ENCODE results near the gene CD22. TPM values are rescaled to one million over a fixed set of nuclear protein-coding genes. Genes with fewer than 3 reads are reported as not detected.
"Not testable (repeated sequence)": the region's sequence is repeated elsewhere in the genome, so short reads cannot be mapped to it uniquely, and the experiment has no call there.

Gene CD22
- total RNA-seq, 2 donors from 2014 or later: 3.7 to 5.6 TPM

- intact Hi-C loops (cut with DNase I): no loop called here
- DNase-seq (ENCODE audit: low spot score): no peak
Measured at GRCh38 chr19:35370722-35371121, 41.7 kb downstream of the CD22 start, which contains the start of gene GPR42. TSS of gene GPR42 (plus strand) at chr19:35371068. CDS start at chr19:35371360, 292 bp downstream.

- DNase-seq (ENCODE audit: low spot score): no peak
- intact Hi-C loops (cut with DNase I): no loop called here
Measured at GRCh38 chr19:35373492-35373891, 44.5 kb downstream of the CD22 start.

GRCh38 chr19:35374031-35374430 lies 45.0 kb downstream of the CD22 start:
- intact Hi-C loops (cut with DNase I); DNase-seq (ENCODE audit: low spot score): not testable (repeated sequence)

DNA sequence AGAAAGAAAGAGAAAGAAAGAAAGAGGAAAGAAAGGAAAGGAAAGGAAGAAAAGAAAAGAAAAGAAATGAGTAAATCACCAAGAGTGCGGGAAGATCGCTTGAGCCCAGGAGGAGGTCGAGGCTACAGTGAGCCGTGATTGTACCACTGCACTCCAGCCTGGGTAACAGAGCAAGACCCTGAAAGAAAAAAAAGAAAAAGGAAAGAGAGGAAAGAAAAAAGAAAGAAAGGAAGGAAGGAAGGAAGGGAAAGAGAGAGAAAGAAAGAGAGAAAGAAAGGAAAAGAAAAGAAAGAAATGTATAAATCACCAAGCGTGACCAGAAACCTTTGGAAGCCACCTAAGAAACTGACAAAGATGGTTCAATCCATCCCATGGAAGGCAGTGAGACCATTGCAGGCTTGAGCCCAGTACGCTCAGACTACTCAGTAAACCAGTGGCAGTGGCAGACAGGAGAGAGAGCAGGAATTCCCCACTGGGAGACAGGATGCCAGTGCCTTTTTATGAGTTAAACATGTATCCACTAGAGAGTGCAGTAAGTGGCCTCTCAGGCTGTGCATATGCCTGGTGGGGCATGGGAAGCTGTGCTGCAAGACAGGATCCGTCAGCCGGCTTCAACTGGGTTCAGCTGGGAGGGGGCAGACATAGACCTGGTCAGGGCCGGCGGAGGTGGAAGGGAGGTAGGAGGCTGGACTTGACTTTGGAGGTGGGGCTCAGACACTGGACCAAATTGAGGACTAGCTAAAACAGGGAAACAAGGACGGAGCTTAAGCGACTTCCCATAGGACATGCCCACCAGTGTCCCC lies 46.7 kb downstream of the CD22 start:
- intact Hi-C loops (cut with DNase I): no loop called here
- no peak for DNase-seq (ENCODE audit: low spot score)

DNA sequence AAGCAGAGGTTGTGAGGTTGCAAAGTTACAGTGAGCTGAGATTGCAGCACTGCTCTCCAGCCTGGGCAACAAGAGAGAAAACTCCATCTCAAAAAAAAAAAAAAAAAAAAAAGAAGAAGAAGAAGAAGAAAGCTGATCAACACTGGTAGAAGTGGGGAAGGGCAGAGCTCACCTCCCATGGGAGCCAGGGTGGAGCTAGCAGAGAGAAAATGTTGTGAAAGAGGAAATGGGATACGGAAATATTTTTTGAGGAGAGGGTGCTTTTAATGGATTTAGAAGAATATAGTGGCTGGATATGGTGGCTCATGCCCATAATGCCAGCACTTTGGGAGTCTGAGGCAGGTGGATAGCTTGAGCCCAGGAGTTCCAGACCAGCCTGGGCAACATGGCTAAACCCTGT lies 48.7 kb downstream of the CD22 start:
- no peak for DNase-seq (ENCODE audit: low spot score)
- intact Hi-C loops (cut with DNase I): no loop called here

- no peak for DNase-seq (ENCODE audit: low spot score)
- intact Hi-C loops (cut with DNase I): no loop called here
Measured at GRCh38 chr19:35378356-35378755, 49.4 kb downstream of the CD22 start.

DNA sequence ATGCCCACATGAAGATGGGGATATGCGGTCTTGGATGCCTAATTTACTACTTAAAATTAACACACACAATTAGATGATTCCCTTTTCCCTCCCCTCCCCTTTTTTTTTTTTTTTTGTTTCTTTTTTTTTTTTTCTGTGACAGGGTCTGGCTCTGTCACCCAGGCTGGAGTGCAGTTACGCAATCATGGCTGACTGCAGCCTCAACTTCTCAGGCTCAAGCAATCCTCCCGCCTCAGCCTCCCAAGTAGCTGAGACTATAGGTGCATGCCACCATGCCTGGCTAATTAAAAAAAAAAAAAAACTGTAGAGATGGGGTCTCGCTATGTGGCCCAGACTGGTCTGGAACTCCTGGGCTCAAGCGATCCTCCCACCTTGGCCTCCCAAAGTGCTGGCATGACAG lies 50.6 kb downstream of the CD22 start:
- DNase-seq (ENCODE audit: low spot score); intact Hi-C loops (cut with DNase I): not testable (repeated sequence)

DNA sequence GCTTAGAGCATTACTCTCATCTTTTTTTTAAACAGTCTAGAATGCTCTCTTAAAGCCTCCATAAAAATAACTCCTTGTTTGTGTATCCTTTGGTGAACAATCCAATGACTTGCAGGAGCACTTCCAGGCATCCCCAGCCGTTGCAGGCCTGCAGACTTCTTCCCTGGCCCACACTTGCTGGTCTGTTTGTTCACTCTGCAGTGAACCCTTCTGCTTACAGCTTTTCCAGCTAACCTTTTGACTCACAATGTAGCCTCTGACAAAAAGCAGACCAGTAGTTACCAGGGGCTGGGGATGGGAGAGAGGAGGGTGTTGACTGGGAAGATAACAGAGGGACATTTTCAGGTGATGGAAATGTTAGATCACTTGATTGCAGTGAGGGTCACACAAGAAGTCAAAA lies 51.0 kb downstream of the CD22 start:
- DNase-seq (ENCODE audit: low spot score): no peak
- intact Hi-C loops (cut with DNase I): no loop called here

DNA sequence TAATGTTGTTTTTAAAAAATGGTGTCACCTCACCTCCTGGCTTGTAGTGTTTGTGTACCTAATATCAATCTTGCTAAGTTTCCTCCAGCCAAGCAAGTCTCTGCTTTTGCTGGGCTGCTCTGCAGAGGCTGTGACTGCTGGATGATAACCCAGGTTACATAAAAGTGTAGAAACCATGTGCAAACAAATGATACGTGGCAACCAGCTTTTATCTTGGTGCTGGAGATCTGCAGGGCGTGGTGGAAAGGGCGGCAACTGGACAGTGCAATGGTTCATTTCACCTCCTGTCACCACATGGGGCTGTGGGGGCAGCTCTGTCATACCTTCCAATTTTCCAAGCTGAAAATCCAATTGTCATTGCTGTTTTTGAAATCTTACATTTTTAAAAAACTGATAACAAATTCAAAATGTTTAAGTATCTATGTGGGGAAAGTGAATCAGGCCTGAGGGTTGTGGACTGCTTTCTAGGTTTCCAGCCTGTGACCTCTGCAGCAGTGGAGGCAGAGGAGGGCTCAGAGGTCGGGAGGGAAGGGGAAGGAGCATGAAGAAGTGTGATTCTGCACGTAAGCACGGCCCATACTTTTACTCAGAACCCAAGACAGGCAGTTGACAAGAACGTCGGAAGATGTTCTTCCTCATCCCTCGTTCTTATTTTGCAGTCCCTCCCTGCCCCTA lies 51.6 kb downstream of the CD22 start:
- DNase-seq (ENCODE audit: low spot score): no peak
- intact Hi-C loops (cut with DNase I): no loop called here

- intact Hi-C loops (cut with DNase I): no loop called here
- no peak for DNase-seq (ENCODE audit: low spot score)
Measured at GRCh38 chr19:35381318-35381717, 52.3 kb downstream of the CD22 start.

- intact Hi-C loops (cut with DNase I): no loop called here
- no peak for DNase-seq (ENCODE audit: low spot score)
Measured at GRCh38 chr19:35381926-35382325, 52.9 kb downstream of the CD22 start.

DNA sequence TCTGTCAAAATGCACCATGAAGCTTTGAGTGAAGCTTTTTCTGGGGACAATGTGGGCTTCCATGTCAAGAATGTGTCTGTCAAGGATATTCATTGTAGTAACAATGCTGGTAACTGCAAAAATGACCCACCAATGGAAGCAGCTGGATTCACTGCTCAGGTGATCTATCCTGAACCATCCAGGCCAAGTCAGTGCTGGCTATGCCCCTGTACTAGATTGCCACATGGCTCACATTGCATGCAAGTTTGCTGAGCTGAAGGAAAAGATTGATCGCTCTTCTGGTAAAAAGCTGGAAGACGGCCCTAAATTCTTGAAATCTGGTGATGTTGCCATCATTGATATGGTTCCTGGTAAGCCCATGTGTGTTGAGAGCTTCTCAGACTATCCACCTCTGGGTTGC lies 54.5 kb downstream of the CD22 start:
- no peak for DNase-seq (ENCODE audit: low spot score)
- intact Hi-C loops (cut with DNase I): no loop called here

DNA sequence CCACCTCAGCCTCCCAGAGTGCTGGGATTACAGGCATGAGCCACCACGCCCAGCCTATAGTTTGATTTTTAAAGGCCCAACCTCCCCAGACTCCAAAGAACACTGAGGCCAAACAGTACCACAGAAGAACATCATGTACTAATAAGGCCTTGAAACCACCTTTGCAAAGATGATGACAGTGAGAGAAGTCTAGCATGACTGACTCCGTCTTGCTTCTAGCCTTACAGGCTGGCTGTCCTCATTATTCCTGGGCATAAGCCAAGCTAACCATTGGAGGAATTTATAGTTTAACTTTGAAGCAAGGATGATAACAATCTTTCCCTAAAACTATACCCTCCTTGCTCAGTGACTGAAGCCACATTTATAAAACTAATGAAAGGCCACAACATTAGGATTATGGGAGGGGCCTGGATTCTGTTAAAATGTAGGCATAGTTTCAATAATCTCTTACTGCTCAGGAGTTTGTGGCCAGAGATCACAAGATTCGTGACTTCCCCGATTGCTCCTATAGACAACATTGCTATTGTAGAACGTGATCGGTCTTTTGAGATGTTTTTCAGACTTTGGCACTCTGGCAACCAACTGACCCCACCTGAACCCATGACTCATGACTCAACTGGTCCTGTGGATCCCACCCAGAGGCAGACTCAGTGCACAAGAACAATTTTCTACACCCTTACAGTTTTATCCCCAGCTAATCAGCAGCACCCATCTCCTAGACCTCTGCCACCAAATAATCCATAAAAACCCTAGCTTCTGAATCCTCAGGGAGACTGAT lies 59.5 kb downstream of the CD22 start:
- no peak for DNase-seq (ENCODE audit: low spot score)
- intact Hi-C loops (cut with DNase I): no loop called here

- intact Hi-C loops (cut with DNase I): no loop called here
- no peak for DNase-seq (ENCODE audit: low spot score)
Measured at GRCh38 chr19:35389192-35389861, 60.3 kb downstream of the CD22 start.

DNA sequence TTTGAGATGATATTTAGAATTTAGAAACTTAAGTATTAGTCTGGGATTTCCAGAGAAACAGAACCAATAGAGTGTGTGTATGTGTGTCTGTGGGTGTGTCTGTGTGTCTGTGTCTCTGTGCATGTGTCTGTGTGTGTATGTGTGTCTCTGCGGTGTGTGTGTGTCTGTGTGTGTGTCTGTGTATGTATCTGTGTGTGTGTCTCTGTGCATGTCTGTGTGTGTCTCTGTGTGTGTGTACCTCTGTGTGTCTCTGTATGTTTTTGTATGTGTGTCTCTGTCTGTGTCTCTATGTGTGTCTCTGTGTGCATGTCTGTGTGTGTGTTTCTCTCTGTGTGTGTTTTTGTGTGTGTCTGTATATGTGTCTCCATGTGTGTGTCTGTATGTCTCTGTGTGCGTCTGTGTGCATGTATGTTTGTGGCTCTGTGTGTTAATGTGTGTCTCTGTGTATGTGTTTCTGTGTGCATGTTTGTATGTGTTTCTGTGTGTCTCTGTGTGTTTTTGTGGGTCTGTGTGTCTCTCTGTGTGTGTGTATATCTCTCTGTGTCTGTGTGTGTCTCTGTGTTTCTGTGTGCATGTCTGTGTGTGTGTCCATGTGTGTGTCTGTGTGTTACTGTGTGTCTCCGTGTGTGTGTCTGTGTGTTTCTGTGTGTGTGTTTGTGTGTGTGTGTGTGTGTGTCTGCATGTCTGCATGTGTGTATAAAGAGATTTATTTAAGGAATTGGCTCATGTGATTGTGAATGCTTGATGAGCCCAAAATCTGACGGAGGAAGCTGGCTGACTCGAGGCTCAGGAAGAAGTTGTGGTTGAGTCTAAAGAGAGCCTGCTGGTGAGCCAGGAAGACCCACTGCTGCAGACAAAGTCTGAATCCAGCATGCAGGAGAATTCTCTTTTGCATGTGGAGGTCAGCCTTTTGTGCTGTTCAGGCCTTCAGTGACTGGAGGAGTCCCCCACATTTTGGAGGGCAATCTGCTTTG lies 64.0 kb downstream of the CD22 start:
- intact Hi-C loops (cut with DNase I): no loop called here

GRCh38 chr19:35395382-35396199 lies 66.6 kb downstream of the CD22 start:
- no peak for DNase-seq (ENCODE audit: low spot score)
- intact Hi-C loops (cut with DNase I): no loop called here

More for the DNA sequence above, 64.0 kb downstream of the CD22 start:
- DNase-seq (ENCODE audit: low spot score): no peak

DNA sequence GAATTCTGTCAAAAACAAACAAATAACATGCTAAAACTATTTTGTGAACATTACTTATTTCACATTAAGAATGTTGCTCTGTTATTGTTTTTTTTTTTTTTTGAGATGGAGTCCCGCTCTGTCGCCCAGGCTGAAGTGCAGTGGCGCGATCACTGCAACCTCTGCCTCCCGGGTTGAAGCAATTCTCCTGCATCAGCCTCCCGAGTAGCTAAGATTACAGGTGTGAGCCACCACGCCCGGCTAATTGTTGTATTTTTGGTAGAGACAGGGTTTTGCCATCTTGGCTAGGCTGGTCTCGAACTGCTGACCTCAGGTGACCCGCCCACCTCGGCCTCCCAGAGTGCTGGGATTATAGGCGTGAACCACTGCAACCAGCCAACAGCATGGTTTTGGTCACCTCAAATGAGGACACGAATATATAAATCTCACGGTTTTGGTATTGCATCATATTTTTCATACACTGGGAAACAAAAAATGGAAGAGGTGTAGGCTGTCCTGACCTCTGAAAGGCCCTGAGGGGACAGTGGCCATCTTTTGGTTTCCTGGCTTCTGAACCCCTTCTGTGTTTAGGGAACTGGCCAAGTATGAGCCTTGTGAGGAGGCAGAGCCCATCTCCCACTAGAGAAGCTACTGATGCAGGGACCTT lies 67.4 kb downstream of the CD22 start:
- DNase-seq (ENCODE audit: low spot score): no peak
- intact Hi-C loops (cut with DNase I): no loop called here
